A673 (cell line): ENCODE results near the gene NT5C2. TPM values are rescaled to one million over a fixed set of nuclear protein-coding genes. Genes with fewer than 3 reads are reported as not detected.

Experiments
- BruUV-seq: library from RNA; stranded (reverse); fragments of 400-500 nt; replicated peaks from 2 replicates; lab custom pipeline; 2021; lab: Mats Ljungman, UMichigan
- CTCF ChIA-PET: fragments of 300-600 bp; sonication (Branson Sonifier 250); formaldehyde crosslinking; loops from one replicate; lab custom pipeline; 2022; ENCODE audit warnings: antibody characterized with exemption; lab: Charles Lee
- POLR2A ChIA-PET: fragments of 300-600 bp; sonication (Branson Sonifier 250); formaldehyde crosslinking; loops from one replicate; lab custom pipeline; 2022; ENCODE audit warnings: antibody characterized with exemption; ENCODE audit not compliant: low non-redundant PET; lab: Charles Lee
- DNase-seq: peaks from one replicate; pipeline ENCODE4 v3.0.0-alpha.2; 2015; ENCODE audit warnings: low spot score
- H3K27ac ChIP-seq: fragments of 200-600 bp; sonication (generic); 2 replicates; pipeline ENCODE4 v1.5.1; 2016; ENCODE audit warnings: mixed run types, low read depth, mild to moderate bottlenecking, mixed read lengths, antibody characterized with exemption, low read length; ENCODE audit not compliant: poor library complexity, severe bottlenecking
- H3K27me3 ChIP-seq: fragments of 200-600 bp; sonication (generic); replicated peaks from 2 replicates; pipeline ENCODE4 v1.6.1; 2017; ENCODE audit warnings: mixed run types, low read depth, mild to moderate bottlenecking, mixed read lengths, antibody characterized with exemption, low read length; ENCODE audit not compliant: insufficient read depth, poor library complexity
- H3K36me3 ChIP-seq: fragments of 200-600 bp; sonication (generic); 2 replicates; pipeline ENCODE4 v1.6.1; 2016; ENCODE audit warnings: mixed run types, mild to moderate bottlenecking, mixed read lengths, antibody characterized with exemption, low read length; ENCODE audit not compliant: insufficient read depth, poor library complexity, severe bottlenecking
- H3K4me1 ChIP-seq: fragments of 200-600 bp; sonication (generic); 2 replicates; pipeline ENCODE4 v1.6.1; 2017; ENCODE audit warnings: mixed run types, mild to moderate bottlenecking, mixed read lengths, antibody characterized with exemption, low read length; ENCODE audit not compliant: insufficient read depth, poor library complexity, severe bottlenecking
- H3K4me3 ChIP-seq: fragments of 200-600 bp; sonication (generic); 2 replicates; pipeline ENCODE4 v1.5.1; 2016; ENCODE audit warnings: low read depth, mixed run types, mild to moderate bottlenecking, mixed read lengths, low read length; ENCODE audit not compliant: poor library complexity, severe bottlenecking
- H3K9me3 ChIP-seq: fragments of 200-600 bp; sonication (generic); 2 replicates; pipeline ENCODE4 v1.6.1; 2016; ENCODE audit warnings: mixed run types, low read depth, mild to moderate bottlenecking, mixed read lengths, antibody characterized with exemption, low read length; ENCODE audit not compliant: poor library complexity, severe bottlenecking
- EZH2 ChIP-seq: fragments of 200-600 bp; sonication (generic); IDR thresholded peaks from 2 replicates; pipeline ENCODE4 v1.6.1; 2017; ENCODE audit warnings: borderline replicate concordance, low read depth, mild to moderate bottlenecking, mixed read lengths, antibody characterized with exemption, low read length; ENCODE audit not compliant: poor library complexity, severe bottlenecking
- intact Hi-C: fragments of 100-400 bp; cut with micrococcal nuclease; formaldehyde crosslinking; loops from one replicate; pipeline ENCODE4 v1.10.0; 2022; ENCODE audit not compliant: unreplicated experiment
- total RNA-seq: library from RNA; stranded (reverse); gene quantifications from 2 replicates; pipeline ENCODE4 v1.2.3, GENCODE V29; 2021
- TF ChIP-seq, protein P1 (sequence below): fragments of 300-800, 200-600 bp; sonication (generic); conservative IDR thresholded peaks from 2 replicates; pipeline ENCODE4 v1.5.1; 2017; ENCODE audit warnings: low read depth, mild to moderate bottlenecking, antibody characterized with exemption, low read length, moderate library complexity, mixed read lengths

The NT5C2 gene
- total RNA-seq, 1 experiment from 2014 or later = 61.8 TPM

DNA sequence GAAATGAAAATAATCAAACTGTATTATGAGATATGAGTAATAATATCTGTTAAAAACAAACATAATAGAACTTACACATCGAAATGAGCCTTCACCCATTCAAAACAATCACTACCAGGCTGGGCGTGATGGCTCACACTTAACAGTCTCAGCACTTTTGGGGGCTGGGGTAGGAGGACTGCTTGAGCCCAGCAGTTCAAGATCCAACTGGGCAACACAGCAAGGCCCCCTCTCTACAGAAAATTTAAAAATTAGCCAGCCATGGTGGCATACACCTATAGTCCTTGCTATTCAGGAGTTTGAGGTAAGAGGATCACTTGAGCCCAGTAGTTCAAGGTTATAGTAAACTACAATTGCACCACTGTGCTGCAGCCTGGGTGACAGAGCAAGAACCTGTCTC, 75.8 kb downstream of the NT5C2 start:
- no peaks in the 10 kb centered on the region for H3K36me3 ChIP-seq
- TF ChIP-seq EZH2 = no peak
- TF ChIP-seq, protein P1, sequence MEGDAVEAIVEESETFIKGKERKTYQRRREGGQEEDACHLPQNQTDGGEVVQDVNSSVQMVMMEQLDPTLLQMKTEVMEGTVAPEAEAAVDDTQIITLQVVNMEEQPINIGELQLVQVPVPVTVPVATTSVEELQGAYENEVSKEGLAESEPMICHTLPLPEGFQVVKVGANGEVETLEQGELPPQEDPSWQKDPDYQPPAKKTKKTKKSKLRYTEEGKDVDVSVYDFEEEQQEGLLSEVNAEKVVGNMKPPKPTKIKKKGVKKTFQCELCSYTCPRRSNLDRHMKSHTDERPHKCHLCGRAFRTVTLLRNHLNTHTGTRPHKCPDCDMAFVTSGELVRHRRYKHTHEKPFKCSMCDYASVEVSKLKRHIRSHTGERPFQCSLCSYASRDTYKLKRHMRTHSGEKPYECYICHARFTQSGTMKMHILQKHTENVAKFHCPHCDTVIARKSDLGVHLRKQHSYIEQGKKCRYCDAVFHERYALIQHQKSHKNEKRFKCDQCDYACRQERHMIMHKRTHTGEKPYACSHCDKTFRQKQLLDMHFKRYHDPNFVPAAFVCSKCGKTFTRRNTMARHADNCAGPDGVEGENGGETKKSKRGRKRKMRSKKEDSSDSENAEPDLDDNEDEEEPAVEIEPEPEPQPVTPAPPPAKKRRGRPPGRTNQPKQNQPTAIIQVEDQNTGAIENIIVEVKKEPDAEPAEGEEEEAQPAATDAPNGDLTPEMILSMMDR = no peak
- H3K4me3 ChIP-seq = no peak overlapping the region
- DNase-seq = no peak
- intact Hi-C loops = no loop called here
- H3K4me1 ChIP-seq = no peaks in the 10 kb centered on the region
- ChIA-PET POLR2A (no interaction called here), CTCF (no interaction called here)
- no TSS peak for BruUV-seq
- no peak overlapping the region for H3K27ac ChIP-seq
- H3K27me3 ChIP-seq = no peaks in the 10 kb centered on the region
- no peaks in the 10 kb centered on the region for H3K9me3 ChIP-seq

DNA sequence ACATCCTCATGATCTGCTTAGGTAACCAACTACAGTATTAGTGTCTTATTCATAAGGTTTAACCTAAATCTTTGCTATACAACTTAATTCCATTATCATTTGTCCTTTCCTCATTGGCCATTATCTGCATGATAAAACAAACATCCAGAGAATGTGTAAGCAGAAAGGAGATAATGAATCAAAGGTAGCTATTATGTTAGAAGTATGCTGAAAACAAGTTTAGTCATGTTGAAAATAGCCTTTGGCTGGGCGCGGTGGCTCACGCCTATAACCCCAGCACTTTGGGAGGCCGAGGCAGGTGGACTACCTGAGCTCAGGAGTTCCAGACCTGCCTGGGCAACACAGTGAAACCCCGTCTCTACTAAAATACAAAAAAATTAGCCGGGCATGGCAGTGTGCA, 78.2 kb downstream of the NT5C2 start:
- H3K9me3 ChIP-seq = no peaks in the 10 kb centered on the region
- POLR2A ChIA-PET = no interaction called here
- no peaks in the 10 kb centered on the region for H3K36me3 ChIP-seq
- TF ChIP-seq, protein P1 = no peak
- no peak for TF ChIP-seq EZH2
- no peak overlapping the region for H3K4me3 ChIP-seq
- no peak overlapping the region for H3K27ac ChIP-seq
- intact Hi-C loops = no loop called here
- peaks cover 15% of the 10 kb centered on the region for H3K4me1 ChIP-seq
- no peaks in the 10 kb centered on the region for H3K27me3 ChIP-seq
- no peak for DNase-seq
- CTCF ChIA-PET = no interaction called here
- BruUV-seq = no TSS peak

DNA sequence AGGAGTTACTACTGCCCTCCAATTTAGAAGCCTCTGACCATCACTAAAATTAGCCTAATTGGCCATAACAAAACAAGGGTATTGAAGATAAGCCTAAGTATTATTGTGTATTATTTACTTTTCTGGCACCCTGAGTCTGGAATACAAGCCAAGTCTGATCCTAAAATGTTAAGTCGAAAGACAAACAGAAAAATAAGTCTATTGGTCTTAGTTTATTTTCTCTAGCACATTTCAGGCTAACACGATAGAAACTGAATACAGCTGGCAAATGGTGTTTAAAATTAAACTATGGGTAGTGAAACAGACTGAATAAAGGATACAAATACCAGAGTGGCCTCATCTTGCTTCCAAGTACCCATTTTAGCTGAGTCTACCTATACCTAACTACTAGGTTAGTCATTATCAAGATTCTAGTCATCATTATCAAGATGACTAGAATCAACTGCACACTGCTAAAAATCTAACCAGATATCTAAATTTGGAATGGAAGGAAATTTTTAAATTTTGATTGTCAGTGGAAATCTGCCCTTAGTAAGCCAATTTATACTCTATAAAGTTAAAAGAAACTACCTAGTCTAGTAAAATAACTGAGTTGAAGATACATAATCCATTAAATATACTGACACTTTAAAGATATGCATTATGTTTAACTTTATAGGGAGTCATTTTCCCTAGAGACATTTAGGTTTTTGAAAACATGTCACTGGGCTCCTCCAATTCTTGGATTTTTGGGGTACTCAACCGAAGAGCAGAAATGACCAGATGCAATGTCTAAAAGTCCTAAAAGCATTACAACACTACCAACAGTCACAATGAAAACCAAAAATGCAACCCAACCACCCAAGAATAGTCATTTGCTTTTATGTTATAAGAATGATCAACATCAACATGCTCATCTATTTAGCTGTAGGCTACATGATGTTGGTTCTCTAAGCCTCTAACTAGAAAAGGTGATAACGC, 80.9 kb downstream of the NT5C2 start:
- Histone ChIP-seq H3K27me3 (no peaks in the 10 kb centered on the region), H3K4me1 (peaks cover 15% of the 10 kb centered on the region), H3K9me3 (no peaks in the 10 kb centered on the region), H3K27ac (peak overlapping the region; percentile 12), H3K4me3 (no peak overlapping the region), H3K36me3 (no peaks in the 10 kb centered on the region)
- ChIA-PET POLR2A (no interaction called here), CTCF (no interaction called here)
- TF ChIP-seq, protein P1 = no peak
- no peak for TF ChIP-seq EZH2
- no peak for DNase-seq
- intact Hi-C loops = no loop called here
- BruUV-seq = no TSS peak
